CD4-positive, alpha-beta T cell treated with Interleukin-4 for 1 hour (primary cell): ENCODE measurements around the gene DCDC2B.

Source experiments
- DNase-seq, 2 donors: peaks; one replicate each; pipeline ENCODE4 v3.0.0-alpha.2; 2020 to 2022

DCDC2B gene

DNA sequence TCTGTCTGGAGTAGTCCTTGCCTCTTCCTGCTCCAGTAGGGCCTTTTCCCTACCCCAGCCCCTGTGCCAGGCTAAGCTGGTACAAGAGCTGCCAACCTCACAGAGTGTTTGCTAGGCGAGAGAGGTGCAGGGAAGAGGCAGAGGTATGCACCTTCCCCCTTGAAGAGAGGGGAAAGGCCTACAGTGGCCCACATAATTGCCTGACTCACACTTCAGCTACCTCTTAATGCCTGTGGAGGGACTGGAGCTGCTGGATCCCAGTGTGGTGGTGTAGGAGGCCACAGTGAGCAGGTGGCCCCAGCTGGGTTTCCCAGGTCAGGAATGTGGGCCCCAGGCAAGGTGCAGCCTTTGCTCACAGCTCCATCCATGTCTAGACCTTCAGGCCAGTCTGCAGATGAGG lies 11.8 kb upstream of the DCDC2B start:
- no peak for DNase-seq

DNA sequence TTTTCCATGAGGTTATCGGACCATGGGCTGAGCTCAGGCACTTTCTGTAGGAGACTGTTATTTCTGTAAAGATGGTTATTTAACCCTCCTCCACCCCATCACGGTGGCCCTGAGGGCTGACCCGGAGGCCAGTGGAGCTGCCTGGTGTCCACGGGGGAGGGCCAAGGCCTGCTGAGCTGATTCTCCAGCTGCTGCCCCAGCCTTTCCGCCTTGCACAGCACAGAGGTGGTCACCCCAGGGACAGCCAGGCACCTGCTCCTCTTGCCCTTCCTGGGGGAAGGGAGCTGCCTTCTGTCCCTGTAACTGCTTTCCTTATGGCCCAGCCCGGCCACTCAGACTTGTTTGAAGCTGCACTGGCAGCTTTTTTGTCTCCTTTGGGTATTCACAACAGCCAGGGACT lies 11.1 kb upstream of the DCDC2B start:
- no peak for DNase-seq

DNA sequence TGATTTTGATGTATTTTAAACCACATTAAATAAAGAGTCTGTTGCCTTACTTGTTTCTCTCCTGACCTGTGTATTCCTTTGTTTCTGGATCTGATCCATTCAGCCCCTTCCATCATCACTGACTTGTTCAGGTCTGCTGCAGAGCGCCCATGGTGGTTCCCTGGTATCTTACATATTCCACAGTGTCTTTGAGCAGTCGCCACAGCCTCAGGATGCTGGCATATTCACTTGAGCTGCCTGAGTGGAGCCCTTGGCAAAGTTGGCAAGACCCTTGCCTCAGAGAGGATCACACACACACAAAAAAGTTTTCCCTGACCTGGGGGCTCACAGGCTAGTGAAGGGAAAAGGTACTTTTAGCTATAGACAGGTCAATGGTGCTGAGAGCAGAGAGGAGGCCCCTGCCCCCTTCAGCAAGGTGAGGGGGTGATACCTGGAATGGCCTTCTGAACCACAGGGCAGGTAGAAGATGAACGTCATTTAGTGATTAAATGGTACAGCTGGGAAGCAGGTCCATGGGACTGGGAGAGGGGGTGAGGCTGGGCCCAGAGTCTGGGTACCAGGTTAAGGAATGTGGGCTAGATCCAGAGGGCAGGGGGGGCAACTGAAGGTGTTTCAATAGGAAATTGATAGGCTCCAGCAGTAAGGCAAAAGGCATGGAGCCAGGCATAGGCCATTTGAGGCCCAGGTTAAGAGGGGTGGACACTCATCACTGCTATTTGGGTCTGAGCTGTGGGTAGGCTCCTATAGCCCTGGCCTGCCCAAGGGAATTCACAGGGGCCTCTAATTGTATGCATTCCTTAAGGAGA lies 10.4 kb upstream of the DCDC2B start:
- DNase-seq, result no peak

DNA sequence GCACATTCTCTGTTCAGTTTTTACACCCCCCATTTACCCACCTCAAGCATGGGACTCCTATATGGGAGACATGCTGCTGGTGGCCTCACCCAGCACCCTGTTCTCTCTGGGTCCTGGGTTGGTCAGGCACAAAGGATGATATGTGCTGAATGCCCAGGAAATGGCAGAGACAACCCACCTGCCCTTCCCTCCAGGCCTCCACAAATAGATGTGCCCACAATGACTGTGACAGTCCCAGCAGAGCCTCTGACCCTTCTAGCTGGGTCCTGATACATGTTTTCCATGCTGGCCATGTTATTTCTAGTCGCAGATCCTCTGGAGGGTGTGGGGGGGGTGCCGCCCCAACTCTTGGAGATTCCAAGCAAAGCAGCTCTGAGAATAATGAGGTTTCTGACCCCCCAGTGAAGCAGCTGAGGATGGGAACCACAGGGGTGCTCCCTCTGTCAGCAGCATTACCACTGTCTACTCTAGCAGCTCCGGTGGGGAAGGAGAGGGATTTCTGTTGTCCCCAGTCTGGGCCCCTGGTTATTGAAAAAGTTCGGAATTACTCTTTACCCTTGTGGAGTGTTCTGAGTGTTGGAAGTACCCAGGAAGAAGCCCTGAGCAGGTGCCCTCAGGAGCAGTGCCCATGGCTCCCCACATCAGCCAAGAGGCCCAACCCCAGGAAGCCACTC lies 9.7 kb upstream of the DCDC2B start:
- DNase-seq, result no peak

DNA sequence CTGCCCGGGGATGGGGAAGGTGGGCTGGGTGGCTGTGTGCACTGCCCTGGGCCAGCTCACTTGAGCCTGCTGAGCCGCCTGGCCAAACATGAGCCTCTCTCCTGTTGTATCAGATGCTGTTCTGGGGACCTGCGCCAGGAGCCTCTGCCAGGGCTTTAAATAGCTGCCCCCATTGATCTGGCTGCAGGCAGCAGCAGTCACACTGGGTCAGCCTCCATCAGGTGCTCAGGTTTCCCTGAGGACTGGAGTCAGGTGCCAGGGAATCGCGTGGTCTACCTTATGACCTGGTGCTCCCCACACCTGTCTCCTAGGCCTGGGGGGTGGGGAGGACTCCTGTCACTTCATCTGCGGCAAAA lies 9.2 kb upstream of the DCDC2B start:
- DNase-seq, result no peak

DNA sequence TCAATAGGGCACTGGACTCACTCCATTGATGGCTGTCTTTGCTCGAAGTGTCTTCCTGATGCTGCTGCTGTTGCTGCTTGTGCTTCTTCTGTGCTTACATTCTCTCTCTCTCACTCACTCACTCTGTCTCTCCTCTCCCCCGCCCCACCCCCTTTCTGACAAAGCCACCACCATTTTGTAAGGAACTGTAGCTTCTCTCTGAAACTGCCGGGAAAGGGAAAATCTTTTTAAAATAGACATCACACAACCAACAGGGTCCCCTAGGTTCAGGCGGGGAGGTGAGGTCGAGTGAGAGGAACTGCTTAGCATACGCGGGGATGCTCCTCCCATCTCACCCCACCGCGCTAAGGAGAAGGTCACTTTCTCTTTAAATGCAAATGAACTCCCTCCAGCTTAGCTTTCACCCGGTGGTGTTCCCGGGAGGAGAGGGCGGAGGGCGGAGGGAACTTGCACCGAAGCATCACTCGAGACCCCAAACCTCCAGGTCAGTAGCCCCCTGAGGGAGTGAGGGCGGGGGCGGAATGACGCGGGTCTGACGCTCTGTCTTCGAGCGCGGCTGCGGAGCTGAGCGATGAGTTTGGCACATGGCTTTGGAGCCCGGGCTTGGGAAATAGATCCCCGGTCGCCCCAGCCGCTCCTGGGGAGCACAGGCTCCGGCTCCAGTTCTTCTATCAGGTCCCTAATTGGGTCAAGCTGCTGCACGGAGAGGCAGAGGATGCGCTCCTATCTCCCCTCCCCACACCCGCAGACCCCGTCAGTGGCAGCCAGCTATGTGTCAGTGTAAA lies 8.5 kb upstream of the DCDC2B start, which contains the start of gene CCDC28B:
Gene CCDC28B (plus strand): TSS at position 370 of the 785 bp plus-strand sequence. CDS start 1,341 bp downstream, outside the sequence.
- peak; percentile 53 to 61 for DNase-seq

DNA sequence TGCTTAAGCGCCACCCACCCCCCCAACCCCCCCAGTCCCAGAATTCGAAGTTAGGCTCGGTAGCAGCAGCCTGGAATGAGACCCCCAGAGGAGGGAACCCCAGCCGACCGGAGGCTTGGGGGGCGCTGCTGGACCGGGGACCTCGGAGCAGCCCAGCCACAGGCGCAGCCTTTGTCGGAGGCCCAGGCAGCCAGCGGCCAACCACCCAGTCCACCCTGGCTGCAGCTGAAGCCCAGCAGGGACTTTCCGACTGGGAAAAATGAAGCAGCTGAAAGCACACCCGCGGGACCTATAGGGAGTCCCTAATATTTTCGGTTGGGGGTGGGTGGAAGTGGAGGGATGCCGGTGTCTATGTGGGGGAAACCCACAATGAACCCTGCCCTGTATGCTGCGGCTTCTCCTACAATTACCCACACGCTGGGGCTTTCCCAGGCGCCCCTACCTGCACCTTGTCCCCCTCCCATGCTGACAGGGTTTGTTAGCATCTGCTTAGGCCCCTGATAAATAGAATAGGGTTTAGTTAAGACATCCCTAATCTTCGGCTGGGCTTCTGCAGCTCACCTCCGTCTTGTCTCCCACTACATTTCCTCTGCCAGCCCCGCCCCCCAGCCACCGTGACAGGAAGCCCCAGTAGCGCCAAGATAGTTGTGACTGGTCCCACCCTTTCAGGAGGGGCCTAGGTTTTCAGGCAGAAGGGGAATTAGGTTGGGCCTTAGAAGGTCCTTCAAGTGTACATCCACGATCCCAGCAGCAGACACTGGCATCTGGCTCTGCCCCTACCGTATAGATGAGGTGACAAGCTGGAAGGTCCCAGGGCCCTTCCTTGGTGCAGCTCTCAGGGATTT lies 7.7 kb upstream of the DCDC2B start:
- peak; percentile 77 to 85 for DNase-seq

DNA sequence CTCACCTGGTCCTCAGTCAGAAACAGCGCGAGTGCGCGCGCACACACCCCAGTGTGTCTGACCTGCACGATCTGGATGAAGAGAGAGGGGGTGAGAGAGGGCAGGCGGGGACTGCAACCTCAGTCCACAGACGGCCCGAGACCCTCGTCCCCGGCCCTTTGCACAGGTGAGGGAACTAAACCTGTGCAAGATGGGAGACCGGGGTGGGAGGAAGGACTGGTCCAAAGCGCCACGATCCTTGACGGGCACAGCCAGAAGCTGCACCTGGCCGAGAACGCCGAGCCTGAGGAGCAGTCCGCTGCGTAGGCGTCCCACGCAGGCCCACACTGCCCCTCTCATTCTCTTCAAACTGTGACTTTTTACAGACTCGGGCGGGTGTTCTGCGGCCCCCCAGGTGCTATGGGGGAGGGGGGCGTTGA lies 3.9 kb upstream of the DCDC2B start:
- no peak for DNase-seq

DNA sequence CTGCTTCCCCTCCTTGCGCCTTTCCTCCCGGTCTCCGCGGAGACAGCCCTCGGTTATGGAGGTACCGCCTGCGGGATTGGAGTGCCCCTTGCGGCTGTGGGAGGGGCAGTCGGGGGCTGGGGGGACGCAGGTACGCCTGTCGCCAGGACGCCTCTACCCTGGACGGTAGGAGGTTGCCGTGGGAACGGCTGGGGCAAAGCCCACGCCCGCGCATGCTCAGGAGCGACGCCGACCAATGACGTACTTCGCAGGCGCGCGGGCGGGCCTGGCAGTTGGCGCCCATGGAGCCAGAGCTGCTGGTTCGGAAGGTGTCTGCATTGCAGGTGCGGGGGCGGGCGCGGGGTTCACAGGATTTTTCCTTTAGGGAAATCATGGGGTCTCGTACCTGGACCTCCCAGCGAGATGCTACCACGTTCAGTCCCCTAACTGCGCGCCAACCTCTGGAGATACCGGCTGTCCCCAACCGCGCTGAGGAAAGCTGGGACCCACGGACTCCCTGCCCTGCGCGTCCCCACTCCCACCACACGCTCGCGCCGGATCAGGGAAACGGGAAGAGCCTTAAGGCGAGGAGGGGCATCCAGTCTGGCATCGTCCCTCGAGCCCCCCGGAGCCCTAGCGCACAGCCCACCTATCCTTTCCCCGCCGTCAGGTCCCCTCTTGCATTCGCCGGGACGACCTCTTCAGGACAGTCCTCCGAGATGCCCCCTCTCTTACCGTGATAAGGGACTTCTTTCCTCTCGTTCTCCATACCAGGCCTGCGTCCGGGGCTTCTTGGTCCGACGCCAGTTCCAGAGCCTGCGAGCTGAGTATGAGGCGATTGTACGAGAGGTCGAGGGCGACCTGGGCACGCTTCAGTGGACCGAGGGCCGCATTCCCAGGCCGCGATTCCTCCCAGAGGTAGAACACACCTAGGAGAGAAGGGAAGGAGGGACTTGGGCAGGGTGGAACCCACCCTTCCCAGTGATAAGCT lies 3.2 kb upstream of the DCDC2B start, which contains the start of gene IQCC:
Gene IQCC (plus strand): TSS at position 271 of the 970 bp plus-strand sequence. CDS start 11 bp downstream, at position 282.
- peak; percentile 88 to 89 for DNase-seq

DNA sequence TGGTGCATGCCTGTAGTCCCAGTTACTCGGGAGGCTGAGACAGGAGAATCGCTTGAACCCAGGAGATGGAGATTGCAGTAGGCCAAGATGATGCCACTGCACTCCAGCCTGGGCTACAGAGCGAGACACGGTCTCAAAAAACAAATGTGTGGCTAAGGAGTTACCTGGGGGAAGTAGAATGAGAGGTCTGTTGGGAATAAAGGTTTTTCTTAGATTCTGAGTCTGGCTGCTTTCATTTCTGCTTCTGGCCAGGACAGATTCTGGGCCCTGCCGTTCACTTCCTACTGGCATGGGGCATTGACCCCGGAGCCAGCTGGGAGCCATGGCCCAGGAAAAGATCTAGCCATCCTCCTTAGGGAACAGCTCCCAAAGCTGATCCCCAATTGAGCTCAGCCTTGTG lies 420 bp upstream of the DCDC2B start:
- no peak for DNase-seq

DNA sequence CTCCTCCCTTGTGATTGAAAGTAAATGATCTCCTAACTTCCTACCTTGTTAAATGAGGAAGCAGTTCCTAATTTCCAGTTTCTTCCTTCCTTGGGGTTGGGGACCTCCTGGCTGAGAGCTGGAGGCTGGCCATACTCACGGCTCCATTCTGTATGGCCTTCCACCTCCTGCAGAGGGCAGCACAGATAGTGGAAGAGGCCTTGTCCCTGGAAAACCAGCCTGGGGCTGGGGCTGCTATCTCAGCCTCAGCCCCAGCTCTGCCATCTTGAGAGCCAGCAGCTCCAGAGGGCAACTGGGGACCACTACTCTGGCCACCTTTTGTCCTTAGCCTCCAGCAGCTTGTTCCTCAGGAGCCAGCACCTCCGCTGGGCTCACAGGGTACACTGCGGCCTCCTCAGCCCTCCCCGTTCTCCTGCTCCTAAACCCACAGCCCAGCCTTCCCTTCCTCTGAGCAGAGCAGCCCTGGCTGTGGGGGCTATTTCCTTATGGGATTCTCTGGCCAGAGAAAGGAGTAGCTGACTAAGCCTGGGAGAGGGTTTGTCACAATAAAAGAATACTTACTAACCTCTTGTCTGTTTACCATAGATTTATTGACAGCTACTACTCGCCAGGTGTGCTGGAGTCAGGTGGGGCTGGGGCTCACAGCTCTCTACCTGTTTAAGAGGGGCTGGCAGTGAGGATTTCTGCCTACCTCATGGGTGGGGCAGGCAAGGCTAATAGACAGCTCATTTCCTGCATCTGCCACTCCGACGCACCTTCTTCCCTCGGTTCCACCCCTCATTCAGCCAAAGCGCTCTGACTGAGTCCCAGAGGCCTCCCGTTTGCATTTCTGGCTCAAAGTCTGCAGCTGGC lies 7.0 kb downstream of the DCDC2B start:
- DNase-seq, result peak; percentile 64 to 69

DNA sequence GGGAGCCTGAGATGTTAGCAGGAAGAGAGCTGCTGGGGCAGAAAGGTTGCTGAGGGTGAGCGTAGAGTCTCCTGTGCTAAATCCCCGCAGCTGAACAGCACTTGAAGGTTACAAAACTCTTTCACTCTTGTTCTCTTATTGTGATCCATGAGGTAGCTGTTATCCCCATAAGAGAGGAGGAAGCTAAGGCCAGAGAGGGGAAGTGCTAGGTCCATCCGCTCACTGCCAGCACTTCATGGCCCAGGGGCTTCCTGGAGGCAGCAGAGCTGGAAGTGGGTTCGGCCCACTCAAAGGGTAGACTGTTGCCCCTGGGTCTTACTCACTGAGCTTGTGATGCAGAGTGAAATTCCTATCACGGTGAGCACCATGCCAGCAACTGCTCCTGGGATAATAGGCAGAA lies 7.7 kb downstream of the DCDC2B start:
- no peak for DNase-seq

DNA sequence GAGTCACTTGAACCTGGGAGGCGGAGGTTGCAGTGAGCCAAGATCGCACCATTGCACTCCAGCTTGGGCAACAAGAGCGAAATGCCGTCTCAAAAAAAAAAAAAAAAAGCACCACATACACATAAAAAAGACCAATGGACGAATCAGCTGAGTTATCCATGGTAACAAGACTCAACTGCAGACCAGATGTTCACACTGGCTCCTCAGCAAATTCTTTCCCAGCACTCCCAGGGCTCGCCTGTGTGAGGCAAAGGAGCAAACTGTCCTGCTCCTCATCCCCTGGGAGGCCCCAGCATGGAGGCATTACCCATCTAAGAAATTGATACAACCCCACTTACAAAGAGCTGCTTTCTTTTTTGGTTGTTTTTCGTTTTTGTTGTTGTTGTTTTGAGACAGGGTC lies 10.1 kb downstream of the DCDC2B start:
- DNase-seq, result no peak

DNA sequence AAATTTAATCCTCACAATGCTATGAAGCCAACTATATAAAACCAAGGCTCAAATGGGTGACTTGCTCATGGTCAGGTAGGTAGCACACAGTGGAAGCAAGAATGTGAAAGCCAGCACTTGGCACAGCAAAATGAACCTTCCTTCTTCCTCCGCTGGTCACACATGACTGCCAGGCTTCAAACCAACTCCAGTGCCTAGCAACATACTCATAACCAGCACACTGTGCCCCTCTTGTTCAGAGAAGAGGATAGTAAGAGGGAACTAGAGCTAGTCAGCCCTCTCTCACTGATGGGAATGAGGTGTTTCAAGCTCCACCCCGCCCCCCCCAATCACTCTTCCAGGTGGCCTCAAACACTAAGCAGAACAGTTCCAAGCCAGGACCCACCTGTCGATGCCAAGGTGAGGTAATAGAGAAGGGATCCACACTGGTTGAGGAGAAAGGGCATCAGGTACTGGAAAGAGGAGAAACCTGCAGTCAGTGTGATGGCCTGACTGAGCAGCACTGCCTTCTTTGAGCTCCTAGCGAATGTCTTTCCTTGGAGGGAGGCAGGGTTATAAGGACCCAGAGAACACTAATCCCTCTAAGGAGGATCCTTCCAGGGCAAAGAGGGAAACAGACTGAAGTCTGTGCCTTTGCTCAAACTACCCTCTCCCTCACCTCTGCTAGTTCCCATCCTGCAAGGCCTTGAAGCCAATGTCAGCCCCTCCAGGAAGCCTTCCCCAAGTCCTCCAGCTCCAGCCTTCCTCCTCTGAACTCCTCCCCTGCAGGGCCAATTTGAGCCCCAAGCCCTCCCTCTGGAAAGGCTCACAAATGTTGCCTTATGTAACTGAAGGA lies 12.1 kb downstream of the DCDC2B start:
- DNase-seq, result no peak

DNA sequence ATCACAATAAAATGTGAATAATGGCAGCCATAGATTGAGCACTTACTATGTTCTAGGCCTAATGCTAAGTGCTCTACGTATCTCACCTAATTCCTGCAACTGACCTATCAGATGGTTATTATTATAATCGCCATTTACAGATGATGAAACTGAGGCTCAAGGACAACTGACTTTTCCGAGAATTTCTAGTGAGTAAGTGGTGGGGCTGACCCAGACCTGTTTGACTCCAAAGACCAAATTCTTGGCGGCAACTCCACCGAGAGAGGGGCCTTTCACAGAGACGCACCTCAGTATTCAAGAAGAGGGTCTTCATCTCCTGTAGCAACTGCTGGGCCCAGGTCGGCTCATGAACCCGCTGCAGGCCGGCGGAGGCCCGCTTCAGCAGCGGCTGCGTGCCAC lies 12.7 kb downstream of the DCDC2B start:
- no peak for DNase-seq

DNA sequence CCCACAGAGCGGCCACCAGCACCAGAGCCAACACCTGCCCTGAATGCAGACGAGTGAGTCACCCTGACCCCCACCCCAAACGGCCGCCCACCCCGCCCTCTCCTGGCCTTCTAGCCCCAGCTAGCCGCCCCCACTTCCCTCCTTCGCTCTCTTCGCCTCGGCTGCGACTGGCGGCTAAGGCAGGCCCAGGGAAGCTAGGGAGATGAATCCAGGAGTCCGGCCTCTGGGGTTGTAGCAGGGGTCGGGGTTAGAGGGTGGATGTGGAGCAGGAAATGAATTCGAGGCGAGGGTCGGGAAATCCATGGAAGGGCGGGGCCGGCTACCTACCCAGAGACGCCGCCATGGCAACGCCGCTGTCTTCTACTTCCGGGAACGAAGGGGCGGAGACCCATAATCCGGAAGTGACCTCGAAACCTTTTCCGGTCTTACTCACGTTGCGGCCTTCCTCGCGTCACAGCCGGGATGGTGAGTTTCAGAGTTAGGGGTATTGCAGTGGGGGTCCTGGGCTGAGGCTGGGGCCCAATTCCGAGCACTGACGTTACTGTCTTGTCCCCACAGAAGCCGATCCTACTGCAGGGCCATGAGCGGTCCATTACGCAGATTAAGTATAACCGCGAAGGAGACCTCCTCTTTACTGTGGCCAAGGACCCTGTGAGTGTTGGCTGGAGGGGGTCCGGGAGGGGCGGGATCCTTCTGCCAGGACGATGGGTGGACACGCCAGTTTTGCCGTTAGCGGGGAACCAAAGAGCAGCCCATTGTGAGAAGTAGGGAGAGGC lies 13.3 kb downstream of the DCDC2B start, which contains the start of the genes EIF3I and TMEM234:
Gene EIF3I (plus strand): TSS at position 428 of the 776 bp plus-strand sequence. CDS start 35 bp downstream, at position 463.
Gene TMEM234 (minus strand): TSS at position 374 of the 776 bp plus-strand sequence. CDS start 31 bp downstream, at position 343.
- DNase-seq, result peak; percentile 93 to 94

DNA sequence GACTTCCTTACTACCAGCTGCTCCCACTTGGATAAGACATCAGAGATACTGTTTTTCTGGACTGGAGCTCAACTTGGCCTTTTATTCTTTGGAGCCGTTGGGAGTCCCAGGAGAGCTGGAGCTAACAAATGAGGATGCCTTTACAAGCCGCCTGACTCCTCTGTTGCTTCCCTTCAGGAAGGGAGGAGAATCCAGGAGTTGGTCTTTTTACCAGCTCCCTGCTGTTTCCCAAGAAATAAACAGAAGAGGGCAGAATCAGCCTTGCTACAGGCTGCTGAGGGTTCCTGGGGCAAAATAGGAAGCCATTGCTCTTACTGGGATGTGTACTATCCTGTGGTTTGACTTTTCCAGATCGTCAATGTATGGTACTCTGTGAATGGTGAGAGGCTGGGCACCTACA lies 14.8 kb downstream of the DCDC2B start:
- DNase-seq, result no peak

DNA sequence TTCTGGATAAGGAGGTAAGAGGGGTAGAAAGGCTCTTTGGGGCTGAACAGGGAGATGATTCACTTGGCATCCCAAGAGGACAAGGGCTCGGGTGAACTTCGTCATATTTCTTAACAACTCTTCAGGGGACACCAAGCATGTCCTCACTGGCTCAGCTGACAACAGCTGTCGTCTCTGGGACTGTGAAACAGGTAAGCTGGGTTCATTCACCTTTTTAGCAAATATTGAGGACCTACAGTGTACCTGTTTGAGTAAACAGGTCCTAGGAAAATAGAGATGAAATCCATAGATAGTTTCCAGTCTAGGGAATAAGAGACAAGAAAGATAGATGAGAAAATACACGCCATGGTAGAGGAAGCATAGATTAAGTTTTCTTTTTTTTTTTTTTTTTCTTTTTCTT lies 15.4 kb downstream of the DCDC2B start:
- no peak for DNase-seq
